ENCODE measurements around the gene PAIP2B.

DNA sequence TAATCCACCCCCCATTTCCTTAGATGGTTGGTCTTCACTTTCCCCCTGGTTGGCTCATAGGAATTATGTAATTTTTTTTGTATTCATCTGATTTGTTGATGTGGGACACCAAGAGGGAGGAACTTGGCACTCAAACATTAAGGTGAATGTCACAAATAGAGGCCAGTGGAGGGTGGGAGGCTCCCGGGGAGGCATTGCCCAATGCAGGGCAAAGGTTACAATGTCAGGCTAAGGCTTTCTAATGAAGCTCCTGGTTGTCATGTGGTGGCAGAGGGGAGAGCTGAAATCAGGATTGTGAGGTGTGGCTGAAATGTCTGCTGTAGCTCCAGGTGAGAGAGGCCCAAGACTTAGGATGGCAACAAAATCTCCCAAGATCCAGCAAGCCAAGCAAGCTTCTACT, 53.8 kb downstream of the PAIP2B start:
- TF ChIP-seq, protein P1, sequence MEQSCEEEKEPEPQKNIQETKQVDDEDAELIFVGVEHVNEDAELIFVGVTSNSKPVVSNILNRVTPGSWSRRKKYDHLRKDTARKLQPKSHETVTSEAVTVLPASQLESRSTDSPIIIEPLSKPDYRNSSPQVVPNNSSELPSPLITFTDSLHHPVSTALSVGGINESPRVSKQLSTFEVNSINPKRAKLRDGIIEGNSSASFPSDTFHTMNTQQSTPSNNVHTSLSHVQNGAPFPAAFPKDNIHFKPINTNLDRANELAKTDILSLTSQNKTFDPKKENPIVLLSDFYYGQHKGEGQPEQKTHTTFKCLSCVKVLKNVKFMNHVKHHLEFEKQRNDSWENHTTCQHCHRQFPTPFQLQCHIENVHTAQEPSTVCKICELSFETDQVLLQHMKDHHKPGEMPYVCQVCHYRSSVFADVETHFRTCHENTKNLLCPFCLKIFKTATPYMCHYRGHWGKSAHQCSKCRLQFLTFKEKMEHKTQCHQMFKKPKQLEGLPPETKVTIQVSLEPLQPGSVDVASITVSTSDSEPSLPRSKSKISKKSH (CRISPR knock-in tag; IDR thresholded peaks at IDR 0.05) = no peak
- no peak for TF ChIP-seq COPS2 (conservative IDR thresholded peaks at IDR 0.05)

Data from K562 (cell line).